A549 (cell line): ENCODE measurements around the gene LINGO4.

Experiments used
- EP300 ChIP-seq, 2 experiments: fragments of >200 bp; sonication (Bioruptor Twin); formaldehyde crosslinking; IDR thresholded peaks; 2 replicates in 1 of 2; 3 replicates in 1 of 2; pipeline ENCODE4 v1.6.1; 2016 to 2017
- KDM5A ChIP-seq: fragments of 200-600 bp; sonication (generic); IDR thresholded peaks from 2 replicates; pipeline ENCODE4 v1.6.1; 2016; ENCODE audit warnings: antibody characterized with exemption, mild to moderate bottlenecking
- TF ChIP-seq, protein P1 (sequence below): fragments of >200 bp; sonication (Bioruptor Twin); formaldehyde crosslinking; IDR thresholded peaks from 3 replicates; pipeline ENCODE4 v1.5.1; 2016
- TF ChIP-seq, protein P2 (sequence below): fragments of 200-600 bp; sonication (generic); IDR thresholded peaks from 2 replicates; pipeline ENCODE4 v1.6.1; 2016; ENCODE audit warnings: antibody characterized with exemption, mild to moderate bottlenecking, moderate library complexity

DNA sequence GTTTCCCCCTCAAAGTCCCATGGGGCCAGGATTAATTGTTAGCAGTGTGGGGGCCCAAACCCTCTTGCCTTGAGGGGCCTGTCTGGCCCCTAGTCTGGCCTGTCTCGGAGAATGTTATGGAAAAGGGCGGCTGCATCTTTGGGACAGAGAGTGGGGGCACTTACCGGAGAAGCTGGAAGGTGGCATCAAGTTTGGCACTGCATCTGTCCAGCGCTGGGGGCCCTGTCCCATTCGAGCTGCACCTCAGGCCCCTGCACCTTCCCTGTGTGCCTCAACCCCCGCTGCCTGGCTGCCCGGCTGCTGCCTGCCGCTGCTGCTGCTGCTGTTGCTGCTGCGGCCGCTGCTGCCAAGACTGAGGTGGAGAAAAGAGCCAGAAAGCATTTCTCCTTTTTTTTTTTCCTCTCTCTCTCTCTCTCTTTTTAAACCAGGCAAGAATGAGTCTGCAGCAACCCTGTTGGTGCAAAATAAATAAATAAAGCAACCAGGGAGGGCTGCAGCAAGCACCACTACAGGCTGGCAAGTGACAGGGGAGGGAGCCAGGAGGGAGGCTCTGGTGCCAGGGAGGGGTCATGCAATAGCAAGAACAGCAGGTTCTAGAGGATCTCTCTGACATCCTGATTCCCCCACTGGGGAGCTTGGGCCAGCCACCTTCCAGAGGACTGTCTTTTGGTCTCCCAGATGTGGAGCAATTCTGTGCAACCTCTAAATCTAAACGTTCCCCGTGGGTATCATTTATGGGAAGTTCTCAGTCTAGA, at the start of gene LINGO4:
- TF ChIP-seq EP300 (IDR thresholded peaks at IDR 0.05) (no peak), KDM5A (no peak)
- TF ChIP-seq, protein P1, sequence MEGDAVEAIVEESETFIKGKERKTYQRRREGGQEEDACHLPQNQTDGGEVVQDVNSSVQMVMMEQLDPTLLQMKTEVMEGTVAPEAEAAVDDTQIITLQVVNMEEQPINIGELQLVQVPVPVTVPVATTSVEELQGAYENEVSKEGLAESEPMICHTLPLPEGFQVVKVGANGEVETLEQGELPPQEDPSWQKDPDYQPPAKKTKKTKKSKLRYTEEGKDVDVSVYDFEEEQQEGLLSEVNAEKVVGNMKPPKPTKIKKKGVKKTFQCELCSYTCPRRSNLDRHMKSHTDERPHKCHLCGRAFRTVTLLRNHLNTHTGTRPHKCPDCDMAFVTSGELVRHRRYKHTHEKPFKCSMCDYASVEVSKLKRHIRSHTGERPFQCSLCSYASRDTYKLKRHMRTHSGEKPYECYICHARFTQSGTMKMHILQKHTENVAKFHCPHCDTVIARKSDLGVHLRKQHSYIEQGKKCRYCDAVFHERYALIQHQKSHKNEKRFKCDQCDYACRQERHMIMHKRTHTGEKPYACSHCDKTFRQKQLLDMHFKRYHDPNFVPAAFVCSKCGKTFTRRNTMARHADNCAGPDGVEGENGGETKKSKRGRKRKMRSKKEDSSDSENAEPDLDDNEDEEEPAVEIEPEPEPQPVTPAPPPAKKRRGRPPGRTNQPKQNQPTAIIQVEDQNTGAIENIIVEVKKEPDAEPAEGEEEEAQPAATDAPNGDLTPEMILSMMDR = no peak
- TF ChIP-seq, protein P2, sequence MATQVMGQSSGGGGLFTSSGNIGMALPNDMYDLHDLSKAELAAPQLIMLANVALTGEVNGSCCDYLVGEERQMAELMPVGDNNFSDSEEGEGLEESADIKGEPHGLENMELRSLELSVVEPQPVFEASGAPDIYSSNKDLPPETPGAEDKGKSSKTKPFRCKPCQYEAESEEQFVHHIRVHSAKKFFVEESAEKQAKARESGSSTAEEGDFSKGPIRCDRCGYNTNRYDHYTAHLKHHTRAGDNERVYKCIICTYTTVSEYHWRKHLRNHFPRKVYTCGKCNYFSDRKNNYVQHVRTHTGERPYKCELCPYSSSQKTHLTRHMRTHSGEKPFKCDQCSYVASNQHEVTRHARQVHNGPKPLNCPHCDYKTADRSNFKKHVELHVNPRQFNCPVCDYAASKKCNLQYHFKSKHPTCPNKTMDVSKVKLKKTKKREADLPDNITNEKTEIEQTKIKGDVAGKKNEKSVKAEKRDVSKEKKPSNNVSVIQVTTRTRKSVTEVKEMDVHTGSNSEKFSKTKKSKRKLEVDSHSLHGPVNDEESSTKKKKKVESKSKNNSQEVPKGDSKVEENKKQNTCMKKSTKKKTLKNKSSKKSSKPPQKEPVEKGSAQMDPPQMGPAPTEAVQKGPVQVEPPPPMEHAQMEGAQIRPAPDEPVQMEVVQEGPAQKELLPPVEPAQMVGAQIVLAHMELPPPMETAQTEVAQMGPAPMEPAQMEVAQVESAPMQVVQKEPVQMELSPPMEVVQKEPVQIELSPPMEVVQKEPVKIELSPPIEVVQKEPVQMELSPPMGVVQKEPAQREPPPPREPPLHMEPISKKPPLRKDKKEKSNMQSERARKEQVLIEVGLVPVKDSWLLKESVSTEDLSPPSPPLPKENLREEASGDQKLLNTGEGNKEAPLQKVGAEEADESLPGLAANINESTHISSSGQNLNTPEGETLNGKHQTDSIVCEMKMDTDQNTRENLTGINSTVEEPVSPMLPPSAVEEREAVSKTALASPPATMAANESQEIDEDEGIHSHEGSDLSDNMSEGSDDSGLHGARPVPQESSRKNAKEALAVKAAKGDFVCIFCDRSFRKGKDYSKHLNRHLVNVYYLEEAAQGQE = no peak
